BLaER1 treated with 17β-estradiol and CSF1 and Interleukin-3, amounts not matched to agents 10 nM and 100 nM (cell line): ENCODE results near the gene STOML1.

Source experiments
- H3K27ac ChIP-seq, 11 experiments: shearing (Covaris generic); formaldehyde crosslinking; 2 replicates each; pipeline ENCODE4 v1.8.1; 2022
- H3K27me3 ChIP-seq, 11 experiments: shearing (Covaris generic); formaldehyde crosslinking; 2 replicates each; pipeline ENCODE4 v1.8.1; 2022
- H3K36me3 ChIP-seq, 11 experiments: shearing (Covaris generic); formaldehyde crosslinking; 2 replicates each; pipeline ENCODE4 v1.8.1; 2022
- H3K4me1 ChIP-seq, 10 experiments: shearing (Covaris generic); formaldehyde crosslinking; 2 replicates each; pipeline ENCODE4 v1.8.1; 2022
- H3K4me2 ChIP-seq, 11 experiments: shearing (Covaris generic); formaldehyde crosslinking; 2 replicates each; pipeline ENCODE4 v1.8.1; 2022
- H3K4me3 ChIP-seq, 10 experiments: shearing (Covaris generic); formaldehyde crosslinking; 2 replicates each; pipeline ENCODE4 v1.8.1; 2022
- H3K9ac ChIP-seq, 11 experiments: shearing (Covaris generic); formaldehyde crosslinking; 2 replicates each; pipeline ENCODE4 v1.8.1; 2022
- H3K9me3 ChIP-seq, 11 experiments: shearing (Covaris generic); formaldehyde crosslinking; replicated peaks in 1 of 11; 2 replicates each; pipeline ENCODE4 v1.8.1; 2022
- H4K20me1 ChIP-seq, 11 experiments: shearing (Covaris generic); formaldehyde crosslinking; 2 replicates each; pipeline ENCODE4 v1.8.1; 2022
- Cebpa-rat ChIP-seq, 11 experiments: shearing (Covaris generic); IDR thresholded peaks; 2 replicates each; pipeline ENCODE4 v1.8.1; 2022

The STOML1 gene

DNA sequence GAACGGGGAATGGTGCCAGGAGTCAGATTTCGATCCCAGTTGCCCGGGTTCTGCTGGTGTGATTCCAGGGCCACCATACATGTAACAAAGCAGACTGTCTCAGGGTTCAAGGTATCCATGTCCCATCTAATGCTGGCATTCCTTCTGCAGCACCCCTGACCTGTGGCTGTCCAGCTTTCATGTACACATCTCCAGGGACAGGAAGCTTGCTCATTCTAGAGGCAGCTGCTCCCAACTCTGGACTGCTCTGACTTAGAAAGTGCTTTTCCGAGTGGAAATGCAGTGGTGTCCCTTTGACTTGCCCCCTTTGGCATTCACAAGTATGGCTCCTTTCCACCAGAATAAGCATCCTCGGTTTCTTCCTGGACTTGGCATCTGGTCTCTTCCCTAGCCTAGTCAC is 33.3 kb upstream of the STOML1 start:
- H4K20me1 ChIP-seq, result peaks cover 7 to 100% (median 81%) of the 10 kb centered on the region in 11 experiments; a peak in 20 of 22 replicates
- no peak overlapping the region for H3K9ac ChIP-seq
- H3K4me3 ChIP-seq, result no peak overlapping the region
- peaks cover 70 to 98% (median 90%) of the 10 kb centered on the region in 11 experiments for H3K36me3 ChIP-seq
- no peaks in the 10 kb centered on the region for H3K9me3 ChIP-seq
- H3K4me1 ChIP-seq, result peaks cover 0 to 8% (median 0%) of the 10 kb centered on the region in 10 experiments; a peak in 1 of 20 replicates
- TF ChIP-seq Cebpa-rat (IDR thresholded peaks at IDR 0.05), result no peak
- H3K27ac ChIP-seq, result no peak overlapping the region
- H3K27me3 ChIP-seq, result no peaks in the 10 kb centered on the region
- no peak overlapping the region for H3K4me2 ChIP-seq

DNA sequence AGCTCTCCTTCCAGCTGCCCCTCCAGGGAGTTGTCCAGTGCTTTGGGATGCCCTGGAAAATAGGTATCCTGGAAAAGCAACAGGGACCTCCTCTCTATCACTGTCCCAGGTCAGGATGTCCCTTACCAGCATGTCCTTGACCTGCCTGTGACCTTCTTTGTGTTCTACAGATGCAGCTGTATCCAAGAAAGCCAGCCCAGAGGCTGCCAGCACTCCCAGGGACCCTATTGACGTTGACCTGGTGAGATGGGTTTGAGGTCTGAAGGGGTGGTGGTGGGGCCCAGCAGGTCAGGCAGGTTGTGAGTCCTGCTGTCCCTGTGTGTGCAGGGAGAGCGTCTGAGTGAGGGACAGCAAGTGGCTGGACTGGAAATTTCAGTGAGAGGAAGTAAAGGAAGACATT is 32.6 kb upstream of the STOML1 start:
- no peak overlapping the region for H3K4me3 ChIP-seq
- H3K36me3 ChIP-seq, result peaks cover 69 to 98% (median 89%) of the 10 kb centered on the region in 11 experiments
- H3K27ac ChIP-seq, result no peak overlapping the region

DNA sequence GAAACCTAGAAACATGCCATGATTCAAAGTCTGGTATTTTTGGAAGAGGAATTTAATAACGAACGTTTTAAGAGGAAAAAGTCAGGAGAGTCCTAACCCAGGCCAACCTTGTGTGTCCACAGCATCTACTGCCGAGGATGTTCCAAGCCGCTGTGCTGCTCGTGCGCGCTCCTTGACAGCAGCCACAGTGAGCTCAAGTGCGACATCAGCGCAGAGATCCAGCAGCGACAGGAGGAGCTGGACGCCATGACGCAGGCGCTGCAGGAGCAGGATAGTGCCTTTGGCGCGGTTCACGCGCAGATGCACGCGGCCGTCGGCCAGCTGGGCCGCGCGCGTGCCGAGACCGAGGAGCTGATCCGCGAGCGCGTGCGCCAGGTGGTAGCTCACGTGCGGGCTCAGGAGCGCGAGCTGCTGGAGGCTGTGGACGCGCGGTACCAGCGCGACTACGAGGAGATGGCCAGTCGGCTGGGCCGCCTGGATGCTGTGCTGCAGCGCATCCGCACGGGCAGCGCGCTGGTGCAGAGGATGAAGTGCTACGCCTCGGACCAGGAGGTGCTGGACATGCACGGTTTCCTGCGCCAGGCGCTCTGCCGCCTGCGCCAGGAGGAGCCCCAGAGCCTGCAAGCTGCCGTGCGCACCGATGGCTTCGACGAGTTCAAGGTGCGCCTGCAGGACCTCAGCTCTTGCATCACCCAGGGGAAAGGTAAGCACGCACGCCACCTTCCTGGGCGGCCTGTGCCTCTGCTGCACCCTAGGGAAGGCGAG is 30.8 kb upstream of the STOML1 start:
- no peaks in the 10 kb centered on the region for H3K27me3 ChIP-seq
- no peaks in the 10 kb centered on the region for H3K9me3 ChIP-seq
- no peak overlapping the region for H3K9ac ChIP-seq
- H3K36me3 ChIP-seq, result peaks cover 66 to 96% (median 83%) of the 10 kb centered on the region in 11 experiments
- no peak for TF ChIP-seq Cebpa-rat (IDR thresholded peaks at IDR 0.05)
- H3K27ac ChIP-seq, result no peak overlapping the region
- no peak overlapping the region for H3K4me3 ChIP-seq
- H3K4me2 ChIP-seq, result no peak overlapping the region
- H4K20me1 ChIP-seq, result peaks cover 6 to 100% (median 91%) of the 10 kb centered on the region in 11 experiments; a peak in 21 of 22 replicates
- H3K4me1 ChIP-seq, result peaks cover 0 to 8% (median 0%) of the 10 kb centered on the region in 10 experiments; a peak in 1 of 20 replicates

More for the DNA sequence above, 32.6 kb upstream of the STOML1 start:
- H3K9me3 ChIP-seq, result no peaks in the 10 kb centered on the region
- TF ChIP-seq Cebpa-rat (IDR thresholded peaks at IDR 0.05), result no peak
- peaks cover 0 to 8% (median 0%) of the 10 kb centered on the region in 10 experiments; a peak in 1 of 20 replicates for H3K4me1 ChIP-seq
- H4K20me1 ChIP-seq, result peaks cover 3 to 100% (median 84%) of the 10 kb centered on the region in 11 experiments; a peak in 20 of 22 replicates
- no peaks in the 10 kb centered on the region for H3K27me3 ChIP-seq
- H3K4me2 ChIP-seq, result no peak overlapping the region
- no peak overlapping the region for H3K9ac ChIP-seq

DNA sequence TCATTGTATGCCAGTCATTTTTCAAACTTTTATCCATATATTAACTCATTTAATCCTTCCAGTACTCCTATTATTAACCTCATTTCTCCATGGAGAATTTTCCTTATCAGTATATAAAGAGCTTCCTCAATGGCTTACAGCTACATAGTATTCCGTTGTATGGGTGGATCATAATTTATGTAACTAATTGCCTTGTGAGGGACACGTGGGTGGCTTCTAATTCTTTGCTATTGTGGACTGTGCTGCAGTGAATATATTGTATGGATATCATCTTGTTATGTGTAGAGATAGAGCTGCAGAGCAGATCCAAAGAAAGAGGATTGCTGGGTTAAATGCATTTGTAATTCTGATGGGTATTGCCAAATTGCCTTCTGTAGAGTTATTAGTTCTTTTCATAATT is 27.6 kb upstream of the STOML1 start:
- H3K36me3 ChIP-seq, result peaks cover 59 to 93% (median 71%) of the 10 kb centered on the region in 11 experiments
- H3K9me3 ChIP-seq, result no peaks in the 10 kb centered on the region
- H3K4me3 ChIP-seq, result no peak overlapping the region
- H3K27ac ChIP-seq, result no peak overlapping the region
- H3K9ac ChIP-seq, result no peak overlapping the region
- no peak for TF ChIP-seq Cebpa-rat (IDR thresholded peaks at IDR 0.05)
- no peak overlapping the region for H3K4me2 ChIP-seq
- peaks cover 24 to 99% (median 91%) of the 10 kb centered on the region in 11 experiments; a peak in 21 of 22 replicates for H4K20me1 ChIP-seq
- no peaks in the 10 kb centered on the region for H3K4me1 ChIP-seq
- H3K27me3 ChIP-seq, result no peaks in the 10 kb centered on the region

DNA sequence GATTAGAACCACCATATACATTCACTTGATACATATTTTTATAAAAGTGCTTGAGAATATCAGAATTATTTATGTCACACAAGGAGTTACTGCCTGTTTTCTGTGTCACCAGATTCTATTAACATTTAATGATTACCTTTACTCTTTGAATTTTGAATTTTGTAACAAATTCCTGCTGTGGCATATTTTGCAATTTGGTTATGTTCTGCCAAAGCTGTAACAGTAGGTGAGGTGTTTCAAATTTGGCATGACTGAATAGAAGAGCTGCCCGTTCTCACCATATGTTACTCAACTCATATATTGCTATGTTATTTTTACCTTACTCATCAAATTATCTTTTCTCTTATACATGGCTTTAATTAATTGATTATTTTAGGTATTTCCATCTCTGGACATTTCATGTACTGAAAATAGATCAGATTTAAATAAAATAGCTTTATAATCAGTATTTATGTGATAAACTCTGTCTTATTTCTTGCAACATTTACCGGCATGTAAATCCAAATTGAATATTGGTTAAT is 21.3 kb upstream of the STOML1 start:
- no peaks in the 10 kb centered on the region for H3K27me3 ChIP-seq
- H3K4me3 ChIP-seq, result no peak overlapping the region
- H3K36me3 ChIP-seq, result peaks cover 68 to 96% (median 79%) of the 10 kb centered on the region in 11 experiments
- no peak overlapping the region for H3K4me2 ChIP-seq
- H3K9me3 ChIP-seq, result peaks cover 0 to 28% (median 22%) of the 10 kb centered on the region in 11 experiments; a peak in 21 of 22 replicates
- H3K4me1 ChIP-seq, result peaks cover 0 to 34% (median 10%) of the 10 kb centered on the region in 10 experiments; a peak in 13 of 20 replicates
- no peak overlapping the region for H3K27ac ChIP-seq
- no peak for TF ChIP-seq Cebpa-rat (IDR thresholded peaks at IDR 0.05)
- H3K9ac ChIP-seq, result no peak overlapping the region
- H4K20me1 ChIP-seq, result peaks cover 31 to 94% (median 70%) of the 10 kb centered on the region in 11 experiments; a peak in 19 of 22 replicates

DNA sequence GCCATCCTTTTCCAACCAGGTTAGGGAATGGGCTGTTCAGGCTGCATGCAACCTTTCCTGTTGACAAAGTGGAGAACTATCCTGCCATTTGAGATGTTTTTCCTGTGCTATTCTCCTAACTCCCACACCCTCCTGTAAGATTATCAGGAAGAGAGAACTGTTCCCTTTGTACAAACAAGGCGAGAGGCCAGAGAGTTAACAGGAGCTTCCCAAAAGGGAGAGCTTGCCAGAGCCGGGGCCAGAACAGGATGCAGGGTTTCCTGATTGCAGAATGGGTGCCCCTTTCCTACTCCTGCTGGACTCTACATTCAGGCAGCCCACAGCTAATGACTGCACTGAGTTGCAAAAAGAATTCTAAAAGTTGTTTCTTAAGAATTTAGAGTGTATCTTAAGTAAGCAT is 19.5 kb upstream of the STOML1 start:
- no peaks in the 10 kb centered on the region for H3K27me3 ChIP-seq
- H3K9me3 ChIP-seq, result peaks cover 0 to 28% (median 22%) of the 10 kb centered on the region in 11 experiments; a peak in 21 of 22 replicates
- H3K27ac ChIP-seq, result no peak overlapping the region
- peaks cover 68 to 99% (median 83%) of the 10 kb centered on the region in 11 experiments for H3K36me3 ChIP-seq
- peak overlapping the region in 9 of 11 experiments; percentile 5 to 65 (median 39); a peak in 13 of 22 replicates for H3K4me2 ChIP-seq
- no peak overlapping the region for H3K4me3 ChIP-seq
- H3K4me1 ChIP-seq, result peaks cover 18 to 50% (median 26%) of the 10 kb centered on the region in 10 experiments
- 0 out of 22 replicates have a peak overlapping the region, but pooled peaks of 1 of the 11 experiments have one; percentile 0 for H3K9ac ChIP-seq
- TF ChIP-seq Cebpa-rat (IDR thresholded peaks at IDR 0.05), result no peak
- H4K20me1 ChIP-seq, result peaks cover 47 to 97% (median 71%) of the 10 kb centered on the region in 11 experiments; a peak in 21 of 22 replicates

DNA sequence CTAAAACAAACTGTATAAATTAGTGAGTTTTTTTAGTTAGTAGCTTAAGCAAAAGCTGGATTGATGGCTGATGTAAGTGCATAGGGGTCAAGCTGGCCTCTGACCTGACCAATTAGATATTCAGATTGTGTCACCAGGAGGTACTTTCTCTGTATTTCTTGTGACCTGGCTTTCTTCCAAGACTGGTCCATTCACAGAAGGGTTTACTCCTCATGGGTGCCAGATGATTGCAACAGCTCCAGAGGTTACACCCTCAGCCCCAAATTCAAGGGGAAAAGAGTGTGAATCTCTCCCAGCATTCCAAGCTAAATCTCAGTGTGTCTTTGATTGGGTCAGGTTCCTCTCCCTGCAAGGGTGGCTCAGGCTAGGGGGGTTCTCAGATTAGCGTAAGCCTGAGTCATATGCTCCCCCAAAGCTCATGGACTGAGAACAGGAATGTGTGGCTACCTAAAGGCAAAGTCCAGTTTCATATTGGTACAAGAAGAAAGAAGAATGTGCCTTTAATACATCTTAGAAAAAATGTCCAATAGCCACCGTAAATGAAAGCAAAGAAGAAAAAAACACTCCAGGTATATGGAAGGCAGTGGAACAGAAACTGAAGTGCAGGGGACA is 18.9 kb upstream of the STOML1 start:
- Histone ChIP-seq H3K27ac (no peak overlapping the region), H3K27me3 (no peaks in the 10 kb centered on the region), H3K36me3 (peaks cover 68 to 100% (median 87%) of the 10 kb centered on the region in 11 experiments), H3K9ac (peak overlapping the region in 1 of 11 experiments; percentile 0; a peak in 1 of 22 replicates), H4K20me1 (peaks cover 46 to 97% (median 74%) of the 10 kb centered on the region in 11 experiments; a peak in 21 of 22 replicates), H3K9me3 (peaks cover 0 to 28% (median 22%) of the 10 kb centered on the region in 11 experiments; a peak in 21 of 22 replicates), H3K4me3 (no peak overlapping the region), H3K4me2 (peak overlapping the region in 9 of 11 experiments; percentile 5 to 65 (median 39); a peak in 13 of 22 replicates), H3K4me1 (peaks cover 19 to 56% (median 30%) of the 10 kb centered on the region in 10 experiments)
- no peak for TF ChIP-seq Cebpa-rat (IDR thresholded peaks at IDR 0.05)

DNA sequence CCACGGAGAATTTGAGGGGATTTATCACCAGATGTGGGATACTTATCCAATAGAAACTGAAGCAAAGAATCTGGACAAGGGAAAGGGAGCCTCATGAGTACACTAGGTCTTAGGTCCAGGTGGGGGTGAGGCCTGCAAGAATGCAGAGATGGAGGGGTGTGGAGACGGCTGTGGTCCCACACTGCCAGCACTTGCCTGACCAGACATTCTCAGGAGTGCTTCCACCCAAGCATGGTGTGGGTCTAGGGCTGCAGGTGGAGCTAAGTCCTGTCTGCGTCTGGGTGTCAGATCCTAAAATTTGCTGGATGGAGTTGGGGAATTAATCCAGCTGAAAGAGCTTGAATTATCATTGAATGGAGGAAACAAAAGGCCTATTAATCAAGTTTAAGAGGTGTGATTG is 16.8 kb upstream of the STOML1 start:
- H3K4me3 ChIP-seq, result no peak overlapping the region
- no peak overlapping the region for H3K27ac ChIP-seq
- no peak overlapping the region for H3K9ac ChIP-seq
- no peak for TF ChIP-seq Cebpa-rat (IDR thresholded peaks at IDR 0.05)
- peak overlapping the region in 1 of 11 experiments; percentile 27; a peak in 1 of 22 replicates for H3K4me2 ChIP-seq
- H3K36me3 ChIP-seq, result peaks cover 75 to 100% (median 88%) of the 10 kb centered on the region in 11 experiments
- peaks cover 36 to 97% (median 73%) of the 10 kb centered on the region in 11 experiments; a peak in 21 of 22 replicates for H4K20me1 ChIP-seq
- H3K4me1 ChIP-seq, result peaks cover 19 to 62% (median 31%) of the 10 kb centered on the region in 10 experiments
- H3K9me3 ChIP-seq, result peaks cover 0 to 32% (median 29%) of the 10 kb centered on the region in 11 experiments; a peak in 21 of 22 replicates
- no peaks in the 10 kb centered on the region for H3K27me3 ChIP-seq
